HG03520 (cell line): ENCODE data around the gene CACYBP.
"Not testable (repeated sequence)": the region's sequence is repeated elsewhere in the genome, so short reads cannot be mapped to it uniquely, and the experiment has no call there.

ENCODE experiments used
- ATAC-seq: cut with Tn5 transposase; IDR thresholded peaks from one replicate; pipeline ENCODE4 v1.9.1; 2021; ENCODE audit warnings: mild to moderate bottlenecking, moderate library complexity; ENCODE audit not compliant: unreplicated experiment

Gene CACYBP

DNA sequence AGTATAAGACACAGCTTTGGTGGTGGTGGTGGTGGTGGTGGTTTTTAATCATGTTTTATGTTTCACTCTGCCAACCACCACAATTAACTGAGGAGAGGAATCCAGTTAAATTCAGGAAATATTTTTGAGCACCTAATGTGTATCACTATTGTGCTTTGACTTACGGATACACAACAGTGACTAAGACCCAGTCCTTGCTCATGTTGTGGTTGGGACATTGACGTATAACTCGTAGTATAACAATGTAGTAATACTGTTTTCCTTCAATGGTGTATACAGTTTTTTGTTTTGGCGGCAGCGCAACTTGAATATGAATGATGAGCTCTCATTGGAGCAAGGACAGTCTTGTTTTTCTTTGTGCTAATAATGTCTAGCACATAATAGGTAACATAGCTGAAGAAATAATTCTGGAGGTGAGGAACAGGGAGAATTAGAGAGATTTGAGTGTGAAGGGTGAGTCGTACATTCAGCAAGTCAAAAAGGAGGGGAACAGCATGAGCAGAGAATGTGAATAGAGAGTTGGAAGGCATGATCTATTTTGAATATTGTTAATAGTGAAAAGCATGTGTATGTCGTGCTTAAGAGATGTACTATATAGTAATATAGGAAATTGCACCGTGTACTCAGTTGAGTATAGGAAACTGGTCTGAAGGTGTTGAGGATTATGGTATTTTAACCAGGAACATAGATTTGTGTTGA, 5.5 kb downstream of the CACYBP start:
- no peak for ATAC-seq

DNA sequence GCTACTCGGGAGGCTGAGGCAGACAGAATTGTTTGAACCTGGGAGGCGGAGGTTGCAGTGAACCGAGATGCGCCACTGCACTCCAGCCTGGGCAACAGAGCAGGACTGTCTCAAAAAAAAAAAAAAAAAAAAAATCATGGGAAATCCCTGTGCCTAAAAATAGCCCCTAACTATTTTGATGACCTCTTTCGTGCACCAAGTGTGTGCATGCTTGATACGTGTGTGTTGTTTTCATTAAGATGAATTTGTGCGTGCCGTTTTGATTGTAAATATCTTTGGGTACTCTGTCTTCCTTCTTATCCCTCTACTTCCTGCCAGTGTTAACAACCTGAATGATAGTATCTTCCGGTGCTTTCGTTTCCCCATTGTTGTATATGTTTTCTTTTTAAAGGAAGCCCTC, 9.8 kb downstream of the CACYBP start:
- ATAC-seq, result no peak

DNA sequence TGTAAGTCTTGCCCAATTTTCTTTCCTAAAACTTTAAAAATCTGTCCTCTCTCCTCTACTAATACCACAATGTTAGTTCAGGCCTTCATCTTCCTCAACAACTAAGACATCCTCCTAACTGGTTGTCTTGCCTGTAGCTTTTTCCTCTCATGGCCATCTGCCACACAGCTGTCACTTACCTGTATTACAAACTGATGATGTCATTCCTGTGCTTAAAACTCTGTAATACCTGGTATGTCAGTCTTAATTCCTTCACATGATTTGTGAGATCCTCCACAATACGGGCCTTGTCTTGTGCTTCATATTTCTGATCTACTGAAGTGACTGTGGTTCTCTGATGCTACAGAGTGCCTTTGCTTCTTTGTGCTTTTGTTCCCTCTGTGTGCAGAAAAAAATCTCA, 13.7 kb downstream of the CACYBP start:
- ATAC-seq, result no peak

DNA sequence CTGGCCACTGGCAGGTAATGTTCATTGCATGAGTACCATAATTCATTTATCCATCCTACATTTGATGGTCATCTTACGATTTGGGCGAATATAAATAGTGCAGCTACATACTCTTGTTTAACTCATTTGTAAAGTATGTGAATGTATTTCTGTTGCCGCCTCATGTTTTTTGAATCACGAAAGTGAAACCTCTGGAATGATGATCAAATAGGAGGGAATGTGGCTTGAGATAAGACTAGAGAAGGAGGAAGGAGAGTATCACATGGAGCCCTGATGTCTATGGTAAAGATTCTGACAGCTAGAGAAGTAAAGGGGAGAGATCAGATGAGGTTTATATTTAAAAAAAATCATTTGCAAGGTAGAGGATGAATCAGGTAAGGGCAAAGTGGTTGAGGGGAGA, 15.5 kb downstream of the CACYBP start:
- ATAC-seq, result no peak

DNA sequence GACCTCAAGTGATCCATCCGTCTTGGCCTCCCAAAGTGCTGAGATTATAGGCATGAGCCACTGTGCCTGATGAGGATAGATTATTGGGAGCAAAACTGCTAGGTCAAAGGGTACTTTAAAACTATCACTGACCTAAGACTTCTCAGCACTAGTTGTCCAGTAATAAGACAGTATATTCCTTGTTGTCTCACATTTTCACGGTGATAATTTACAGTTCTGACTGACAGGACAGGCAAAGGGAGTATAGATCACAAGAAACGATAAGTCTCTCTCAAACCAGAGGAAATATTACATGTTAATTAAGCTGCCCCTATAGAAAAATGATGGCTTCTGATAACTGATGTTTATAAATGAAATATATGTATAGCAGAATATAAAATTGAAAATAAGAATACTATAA, 19.8 kb downstream of the CACYBP start:
- no peak for ATAC-seq

DNA sequence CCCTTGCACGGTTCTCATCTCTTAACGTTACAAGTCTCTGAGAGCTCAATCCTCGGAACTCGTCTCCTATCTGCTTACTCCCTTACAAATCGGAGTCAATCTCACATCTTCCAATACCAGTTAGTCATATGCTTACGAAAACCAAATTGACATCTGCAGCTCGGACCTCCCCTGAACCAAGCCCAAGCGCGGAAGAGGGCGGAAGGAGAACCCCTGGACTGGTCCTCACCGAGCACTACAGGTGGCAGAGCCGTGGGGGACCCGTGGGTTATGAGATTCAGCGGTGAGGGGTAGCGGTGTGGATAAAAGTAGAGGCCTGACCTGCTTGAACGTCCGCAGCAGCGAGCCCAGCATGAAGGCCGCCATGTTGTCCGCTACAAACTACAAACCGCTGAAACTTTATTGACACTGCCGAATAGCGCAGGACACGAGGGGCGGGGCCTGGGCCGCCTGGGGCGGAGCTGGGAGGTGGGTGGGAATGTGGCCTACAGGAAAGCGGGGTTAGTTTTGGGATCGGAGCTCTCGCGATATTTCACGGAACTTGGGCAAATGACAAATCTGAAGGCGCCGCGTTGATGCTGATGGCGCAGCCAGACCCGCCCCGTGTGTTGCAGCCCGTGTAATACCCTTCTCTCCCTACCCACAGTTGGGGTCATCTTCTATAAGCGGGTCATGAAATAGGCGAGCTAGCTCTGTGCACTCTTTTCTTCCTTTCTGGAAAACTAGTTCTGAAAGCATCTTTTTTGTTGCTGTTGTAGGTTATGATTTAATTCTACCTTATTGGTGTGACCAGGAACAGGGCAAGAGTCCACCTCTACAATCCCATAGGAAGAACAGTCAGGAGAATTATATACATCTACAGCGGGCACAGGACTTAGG, 23.5 kb downstream of the CACYBP start, which contains the start of gene MRPS14:
TSS of gene MRPS14 (minus strand) at position 383 of the 879 bp plus-strand sequence. CDS start at position 366, 17 bp downstream.
- ATAC-seq, result peak; percentile 84

DNA sequence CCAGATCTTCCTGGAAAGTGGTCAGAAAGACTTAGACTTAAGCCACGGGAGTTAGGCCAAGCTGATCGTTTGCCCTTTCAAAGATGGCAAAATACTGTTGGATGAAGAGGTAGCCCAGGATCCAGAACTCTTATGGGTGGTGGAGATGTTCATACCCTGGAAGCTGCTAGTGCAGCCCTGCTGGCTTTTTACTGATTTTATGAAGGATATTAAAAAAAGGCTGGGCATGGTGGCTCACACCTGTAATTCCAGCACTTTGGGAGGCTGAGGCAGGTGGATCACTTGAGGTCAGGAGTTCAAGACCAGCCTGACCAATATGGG, 24.1 kb downstream of the CACYBP start:
- ATAC-seq, result not testable (repeated sequence)

DNA sequence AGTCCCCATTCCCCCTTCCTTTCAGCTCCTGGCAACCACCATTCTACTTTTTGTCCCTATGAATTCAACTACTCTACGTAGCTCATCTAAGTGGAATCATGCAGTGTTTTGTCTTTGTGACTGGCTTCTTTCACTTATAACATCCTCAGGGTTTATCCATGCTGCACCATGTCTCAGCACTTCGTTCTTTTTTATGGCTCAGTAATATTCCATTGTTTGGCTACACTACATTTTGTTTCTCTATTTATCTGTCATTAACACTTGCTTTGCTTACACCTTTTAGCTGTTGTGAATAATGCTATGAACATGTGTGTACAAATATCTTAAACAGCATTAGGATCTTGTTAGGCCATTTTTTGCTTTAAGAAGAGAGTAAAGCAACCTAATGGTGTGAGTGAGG, 25.0 kb downstream of the CACYBP start:
- no peak for ATAC-seq

DNA sequence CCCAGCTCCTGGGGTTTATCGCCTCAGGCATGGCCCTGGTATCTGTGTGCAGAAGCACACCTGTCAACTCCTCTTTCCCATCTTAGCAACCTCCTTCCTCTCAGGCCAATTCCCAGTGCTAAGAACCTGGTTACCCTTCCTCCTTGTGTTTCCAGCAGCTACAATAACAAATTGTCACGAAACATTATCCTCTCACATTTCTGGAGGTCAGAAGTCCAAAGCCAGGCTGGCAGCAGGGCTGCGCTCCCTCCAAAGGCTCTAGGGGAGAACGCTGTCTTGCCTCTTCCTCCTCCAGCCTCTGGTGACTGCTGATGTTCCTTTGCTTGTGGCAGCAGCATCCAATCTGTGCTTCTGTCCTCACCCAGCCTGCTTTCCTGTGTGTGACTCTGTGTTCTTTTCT, 34.2 kb downstream of the CACYBP start:
- no peak for ATAC-seq

DNA sequence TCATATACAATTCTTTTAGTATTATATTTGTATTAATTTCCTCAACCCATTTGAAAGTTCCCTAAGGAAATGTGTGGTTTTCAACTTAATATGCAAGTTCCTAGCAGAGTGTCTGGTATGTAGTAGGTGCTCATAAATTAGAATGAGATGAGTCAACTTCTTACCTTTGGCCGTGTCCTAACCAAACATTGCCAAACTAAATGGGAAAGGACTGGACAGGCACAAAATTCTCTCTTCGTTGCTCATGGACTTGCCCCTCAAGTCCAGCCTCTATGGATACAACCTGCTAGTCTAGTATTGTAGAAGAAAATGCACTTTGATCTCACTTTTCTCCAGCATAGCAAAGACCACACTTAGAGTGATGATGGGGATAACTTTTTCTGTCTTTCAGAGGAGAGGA, 35.0 kb downstream of the CACYBP start:
- no peak for ATAC-seq

DNA sequence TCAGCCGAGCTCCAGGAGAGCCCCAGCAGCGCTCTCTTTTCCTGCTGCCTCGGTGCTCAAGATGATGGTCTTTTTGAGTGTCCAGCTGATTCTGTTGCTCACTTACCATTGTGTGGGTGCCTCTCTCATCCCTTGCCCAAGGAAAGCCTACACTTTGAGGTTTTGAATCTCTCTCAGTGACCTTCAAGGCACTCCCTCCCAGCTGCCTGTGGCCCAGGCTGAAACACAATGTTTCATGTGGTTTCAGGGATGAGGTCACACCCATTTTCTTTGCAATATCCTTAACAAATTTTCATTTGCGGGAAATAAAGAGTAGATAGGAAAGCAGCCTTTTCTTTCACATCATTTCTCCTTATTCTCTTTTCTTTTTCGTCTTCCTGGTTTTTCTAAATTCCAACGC, 36.1 kb downstream of the CACYBP start:
- no peak for ATAC-seq

DNA sequence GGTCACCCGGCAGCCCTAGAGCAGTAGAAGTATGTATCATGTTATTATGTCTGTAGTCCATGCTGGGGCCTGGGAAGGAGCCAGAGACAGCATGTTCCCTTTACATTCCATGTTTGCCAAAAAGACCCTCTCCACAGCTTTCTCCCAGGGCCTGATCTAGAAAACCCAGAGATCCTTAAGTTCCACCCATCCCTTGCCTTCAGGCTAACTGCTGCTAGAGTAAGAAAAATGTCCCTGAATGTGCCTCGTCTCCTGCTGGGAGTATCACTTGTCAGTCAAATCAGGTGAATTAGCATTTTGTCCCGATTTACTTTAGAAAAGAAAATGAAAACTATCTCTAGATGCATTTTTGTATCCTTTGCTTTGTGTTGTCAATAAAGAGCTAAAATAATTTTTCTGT, 36.7 kb downstream of the CACYBP start:
- no peak for ATAC-seq

DNA sequence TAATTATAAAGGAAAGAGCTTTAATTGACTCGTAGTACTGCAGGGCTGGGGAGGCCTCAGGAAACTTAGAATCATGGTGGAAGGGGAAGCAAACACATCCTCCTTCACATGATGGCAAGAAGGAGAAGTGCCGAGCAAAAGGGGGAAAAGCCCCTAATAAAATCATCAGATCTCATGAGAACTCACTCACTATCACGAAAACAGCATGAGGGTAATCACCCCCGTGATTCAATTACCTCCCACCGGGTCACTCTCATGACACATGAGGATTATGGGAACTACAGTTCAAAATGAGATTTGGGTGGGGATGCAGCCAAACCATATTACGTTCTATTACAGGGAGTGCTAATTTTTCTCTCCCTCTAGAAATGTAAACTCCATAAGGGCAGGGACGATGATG, 37.7 kb downstream of the CACYBP start:
- no peak for ATAC-seq

DNA sequence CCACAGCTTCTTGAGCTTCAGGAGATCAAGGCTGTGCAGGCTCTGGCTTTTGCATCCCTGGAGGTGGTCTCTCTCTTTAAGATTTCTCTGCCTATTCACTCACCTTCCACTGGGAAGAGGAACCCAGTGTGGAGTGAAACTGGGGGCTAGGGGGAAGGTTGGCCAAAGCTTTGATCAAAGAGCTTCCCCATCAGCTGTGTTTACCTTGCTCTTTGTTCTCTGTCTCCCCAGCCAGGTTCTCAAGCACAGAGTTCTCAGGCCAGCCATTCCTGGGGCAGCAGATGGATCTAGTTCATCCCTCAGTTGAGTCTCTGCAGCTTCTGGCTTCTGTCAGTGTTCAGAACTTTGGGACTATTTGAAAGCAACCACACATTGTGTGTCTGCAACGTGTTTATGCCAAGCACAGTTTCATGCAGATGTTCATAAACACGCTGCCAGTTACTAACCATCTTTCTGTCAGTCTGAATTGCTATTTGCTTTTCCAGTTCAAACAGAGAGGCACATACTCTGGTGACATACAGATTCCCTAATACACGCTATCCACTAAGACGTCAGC, 40.7 kb downstream of the CACYBP start:
- no peak for ATAC-seq

DNA sequence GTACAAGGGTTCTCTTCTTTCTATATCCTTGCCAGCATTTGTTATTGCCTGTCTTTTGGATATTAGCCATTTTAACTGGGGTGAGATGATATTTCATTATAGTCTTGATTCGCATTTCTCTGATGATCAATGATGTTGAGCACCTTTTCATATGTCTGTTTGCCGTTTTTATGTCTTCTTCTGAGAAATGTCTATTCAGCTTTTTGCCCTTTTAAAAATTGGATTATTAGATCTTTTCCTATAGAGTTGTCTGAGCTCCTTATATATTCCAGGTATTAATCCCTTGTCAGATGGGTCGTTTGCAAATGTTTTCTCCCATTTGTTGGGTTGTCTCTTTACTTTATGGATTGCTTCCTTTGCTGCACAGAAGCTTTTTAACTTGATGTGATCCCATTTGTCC, 42.9 kb downstream of the CACYBP start:
- no peak for ATAC-seq

DNA sequence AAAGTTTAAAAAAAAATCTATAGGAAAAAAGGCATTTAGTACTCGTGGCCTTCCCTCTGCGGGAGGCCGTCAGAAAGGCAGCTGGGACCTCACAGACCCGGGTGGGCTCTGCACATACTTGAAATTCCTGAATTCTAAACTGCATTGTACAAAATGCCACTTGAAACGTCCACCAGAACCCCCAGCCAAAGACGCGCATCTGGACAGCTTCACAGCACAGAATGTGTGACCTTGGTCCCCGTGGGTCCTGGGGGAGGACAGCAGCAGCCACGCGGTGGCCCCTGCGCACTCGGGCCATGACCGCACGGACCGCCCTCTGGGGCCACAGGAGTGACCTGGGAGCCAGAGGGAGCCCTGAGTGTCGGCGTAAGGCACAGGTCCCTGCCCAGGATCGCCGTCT, 44.1 kb downstream of the CACYBP start:
- no peak for ATAC-seq

DNA sequence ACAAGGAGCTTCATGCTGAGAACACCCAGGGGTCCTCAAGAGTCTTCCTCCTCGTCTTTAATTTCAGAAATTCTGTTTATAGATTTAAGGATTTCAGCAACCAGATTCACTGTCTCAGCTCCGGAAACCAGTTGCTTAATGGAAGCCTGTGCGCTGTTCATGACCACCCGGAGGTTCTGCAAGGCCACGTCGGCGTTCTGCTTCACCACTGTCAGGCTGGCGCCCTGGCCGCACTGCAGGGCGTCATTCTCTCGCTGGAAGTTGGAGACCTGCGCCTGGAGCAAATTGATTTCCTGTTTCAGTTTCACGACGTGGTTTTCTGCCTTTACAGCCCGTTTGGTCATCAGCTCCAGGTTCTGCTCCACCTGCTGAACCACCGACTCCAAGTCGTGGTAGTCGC, 44.8 kb downstream of the CACYBP start:
- not testable (repeated sequence) for ATAC-seq

DNA sequence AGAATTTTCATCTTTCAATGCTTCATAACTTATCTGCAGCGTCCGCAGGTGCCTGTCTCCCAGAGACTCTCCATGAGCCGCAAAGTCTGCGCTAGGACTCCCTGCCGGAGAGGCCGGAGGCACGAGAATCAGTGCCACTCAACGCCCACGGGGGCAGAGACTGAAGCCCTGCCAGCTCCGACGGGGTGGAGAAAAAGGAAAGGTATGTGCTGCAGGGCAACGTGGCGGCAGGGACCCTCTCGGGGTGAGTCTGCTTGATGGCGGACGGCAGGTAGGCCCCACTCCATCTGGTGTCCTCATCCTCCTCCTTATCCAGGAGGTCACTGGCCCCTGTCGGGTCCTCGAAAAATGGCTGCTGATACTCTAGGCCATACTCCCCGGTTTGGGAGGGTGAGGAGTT, 45.4 kb downstream of the CACYBP start:
- no peak for ATAC-seq

DNA sequence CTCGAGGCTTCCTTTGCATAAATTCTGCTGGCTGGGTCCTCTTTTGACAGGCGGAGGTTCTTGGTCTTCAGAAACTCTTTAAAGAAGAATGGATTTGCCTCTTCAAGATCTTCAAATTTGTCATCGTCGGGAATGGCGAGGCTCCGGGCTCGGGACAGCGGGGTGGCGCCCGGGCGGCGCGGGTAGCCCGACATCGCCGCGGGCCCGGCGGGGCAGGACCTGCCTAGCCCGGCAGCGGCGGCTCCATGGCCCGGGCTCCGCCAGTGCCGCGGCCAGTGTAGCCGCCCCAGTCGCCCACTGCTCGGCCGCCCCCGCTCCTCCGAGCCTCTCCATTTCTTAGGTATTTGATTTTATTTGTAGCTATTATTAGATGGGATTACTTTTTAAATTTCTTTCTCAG, 45.8 kb downstream of the CACYBP start:
- ATAC-seq, result no peak

DNA sequence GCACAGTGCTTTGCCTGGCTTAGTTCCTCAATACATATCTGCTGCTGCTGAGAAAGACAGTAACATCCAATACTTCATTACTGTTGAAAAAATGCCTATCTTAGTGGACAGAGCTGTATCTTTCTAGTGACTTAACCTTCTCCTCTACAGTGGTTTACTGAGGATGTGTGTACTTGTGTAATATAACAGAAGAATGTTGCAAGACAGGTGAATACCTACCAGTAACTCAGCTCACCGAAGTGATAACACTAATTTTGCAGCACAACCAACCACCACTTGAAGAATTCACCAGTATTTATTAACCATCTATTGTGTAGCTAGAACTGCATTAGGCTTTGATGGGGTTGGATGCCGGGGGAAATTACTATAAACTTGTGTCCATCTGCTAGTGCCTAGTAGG, 51.2 kb downstream of the CACYBP start:
- ATAC-seq, result no peak

DNA sequence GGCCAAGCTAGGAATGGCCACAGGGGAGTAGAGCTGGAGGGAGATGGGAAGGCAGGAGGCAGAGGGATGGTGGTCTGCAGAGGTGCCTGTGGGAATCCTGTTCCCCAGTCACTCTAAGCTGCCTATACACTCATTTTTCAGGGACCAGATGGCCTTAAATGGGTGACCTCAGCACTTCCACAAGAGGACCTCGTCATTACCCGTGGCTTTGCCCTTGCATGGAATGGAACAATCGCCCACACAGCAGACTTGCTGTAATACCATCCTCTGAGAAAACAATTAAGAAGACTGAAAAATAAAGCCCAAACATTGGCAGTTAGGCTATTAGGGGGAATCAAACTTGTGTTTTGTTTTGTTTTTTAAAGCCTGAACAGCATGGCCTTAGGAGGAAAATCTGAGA, 55.0 kb downstream of the CACYBP start:
- no peak for ATAC-seq
